HEK293T (cell line): ENCODE measurements around the gene ATP2C1.

ENCODE experiments used
- ARNT ChIP-seq: fragments of 450-650 bp; IDR thresholded peaks from 2 replicates; pipeline ENCODE4 v1.6.1; 2017; ENCODE audit warnings: mild to moderate bottlenecking
- BHLHE40 ChIP-seq: fragments of 450-650 bp; IDR thresholded peaks from 2 replicates; pipeline ENCODE4 v1.6.1; 2016; ENCODE audit warnings: mild to moderate bottlenecking, moderate library complexity, borderline replicate concordance
- ELF4 ChIP-seq: fragments of 450-650 bp; IDR thresholded peaks from 2 replicates; pipeline ENCODE4 v1.6.1; 2017; ENCODE audit warnings: antibody characterized with exemption
- FOXA1 ChIP-seq: fragments of 450-650 bp; IDR thresholded peaks from 2 replicates; pipeline ENCODE4 v1.6.1; 2016; ENCODE audit warnings: mild to moderate bottlenecking
- FOXK2 ChIP-seq: fragments of 450-650 bp; IDR thresholded peaks from 2 replicates; pipeline ENCODE4 v1.6.1; 2016; ENCODE audit warnings: mild to moderate bottlenecking
- FOXM1 ChIP-seq: fragments of 450-650 bp; IDR thresholded peaks from 2 replicates; pipeline ENCODE4 v1.6.1; 2017; ENCODE audit warnings: mild to moderate bottlenecking, borderline replicate concordance
- HDGF ChIP-seq: fragments of 450-650 bp; IDR thresholded peaks from 2 replicates; pipeline ENCODE4 v1.6.1; 2017; ENCODE audit warnings: antibody characterized with exemption, borderline replicate concordance
- L3MBTL2 ChIP-seq: fragments of 450-650 bp; conservative IDR thresholded peaks from 2 replicates; pipeline ENCODE4 v1.6.1; 2016; ENCODE audit warnings: mild to moderate bottlenecking
- NFRKB ChIP-seq: fragments of 450-650 bp; IDR thresholded peaks from 2 replicates; pipeline ENCODE4 v1.6.1; 2016; ENCODE audit warnings: mild to moderate bottlenecking, moderate library complexity
- SP1 ChIP-seq: fragments of 450-650 bp; IDR thresholded peaks from 2 replicates; pipeline ENCODE4 v1.6.1; 2017
- ZNF384 ChIP-seq: fragments of 450-650 bp; IDR thresholded peaks from 2 replicates; pipeline ENCODE4 v1.6.1; 2016

- no peak for TF ChIP-seq FOXA1
- TF ChIP-seq ZNF384: no peak
- no peak for TF ChIP-seq HDGF
- no peak for TF ChIP-seq SP1
- no peak for TF ChIP-seq BHLHE40
- TF ChIP-seq FOXM1: no peak
- TF ChIP-seq ELF4: no peak
- no peak for TF ChIP-seq ARNT
- no peak for TF ChIP-seq FOXK2
- TF ChIP-seq NFRKB: no peak
- TF ChIP-seq L3MBTL2: no peak
Measured at GRCh38 chr3:130939753-130940152, 45.9 kb downstream of the ATP2C1 start.
